K562 (cell line): Measurements from ENCODE around the gene MSH4. TPM values are rescaled to one million over a fixed set of nuclear protein-coding genes. Genes with fewer than 3 reads are reported as not detected.
A peak's percentile ranks its signal among the peaks of the same experiment; 100 is the strongest.

Experiments used
- AFF4 ChIP-seq: sonication (generic); formaldehyde crosslinking; IDR thresholded peaks from 2 replicates; pipeline ENCODE4 v1.8.0; 2023; ENCODE audit warnings: mild to moderate bottlenecking, missing genetic modification reagents
- MGA ChIP-seq: fragments of 450-650 bp; IDR thresholded peaks from 2 replicates; pipeline ENCODE4 v1.6.1; 2016; ENCODE audit warnings: mild to moderate bottlenecking, moderate library complexity
- MLLT1 ChIP-seq, 2 experiments: fragments of 450-650 bp; IDR thresholded peaks; 2 replicates each; pipeline ENCODE4 v1.6.1; 2016
- NCOA1 ChIP-seq: fragments of 450-650 bp; IDR thresholded peaks from 2 replicates; pipeline ENCODE4 v1.6.1; 2016; ENCODE audit warnings: low read depth
- NFXL1 ChIP-seq: fragments of 450-650 bp; formaldehyde crosslinking; IDR thresholded peaks from 2 replicates; pipeline ENCODE4 v1.4.0; 2021; ENCODE audit warnings: mild to moderate bottlenecking
- POLR2AphosphoS5 ChIP-seq: IDR thresholded peaks from 2 replicates; pipeline ENCODE4 v1.6.1; 2011; ENCODE audit warnings: mild to moderate bottlenecking, low read depth, low read length, moderate library complexity; ENCODE audit not compliant: control insufficient read depth, insufficient read depth
- POLR2G ChIP-seq: fragments of 200-400 bp; formaldehyde crosslinking; IDR thresholded peaks from 2 replicates; pipeline ENCODE4 v1.6.1; 2017; ENCODE audit warnings: low read depth, mild to moderate bottlenecking, antibody characterized with exemption, low read length, moderate library complexity
- SAP30 ChIP-seq: fragments of 200-600 bp; sonication (generic); IDR thresholded peaks from 2 replicates; pipeline ENCODE4 v1.6.1; 2012; ENCODE audit warnings: borderline replicate concordance, low read depth, mild to moderate bottlenecking, moderate library complexity, low read length, control low read depth, inconsistent platforms; ENCODE audit not compliant: insufficient read depth, poor library complexity, severe bottlenecking
- polyA plus RNA-seq, 8 experiments: library from polyadenylated mRNA; depleted of rRNA in 4 of 8; stranded (reverse) in 5 of 8; unstranded in 3 of 8; fragments of >200 nt; fragmentation: Nextera tagmentation in 2 of 8; fragmentation: Illumina TruSeq in 1 of 8; extraction: Ambion mirVana in 2 of 8; extraction: Trizol in 1 of 8; gene quantifications; 2 replicates each; pipeline versions ENCODE4 v1.2.1 to v1.2.3, GENCODE V29; 2011 to 2014; ENCODE audit warnings: inconsistent platforms in 1 of 8, missing spikeins in 1 of 8
- total RNA-seq, 7 experiments: library from RNA; depleted of rRNA in 6 of 7; stranded (reverse); fragments of >200 nt in 6 of 7; fragmentation: Illumina TruSeq in 2 of 7; extraction: Trizol in 2 of 7; gene quantifications; 2 replicates each; pipeline versions ENCODE4 v1.2.1 to v1.2.3, GENCODE V29; 2011 to 2021; ENCODE audit warnings: low replicate concordance in 1 of 7

The MSH4 gene
- total and polyA plus RNA-seq, 9 of the 15 experiments (the other 6 are each of a cell fraction or from before 2014, with no cell fraction given) = 0.04 to 0.18 (median 0.12) TPM; not detected in 4

GRCh38 chr1:75786901-75787493, 9.7 kb upstream of the MSH4 start (continued):
- TF ChIP-seq MLLT1 (IDR thresholded peaks at IDR 0.05) (peak; percentile 80 to 83; a peak in 2 of 4 replicates), MGA (no peak), NFXL1 (no peak), POLR2G (peak; percentile 33; the same call in 1 of the 2 replicates), SAP30 (no peak), NCOA1 (no peak), POLR2AphosphoS5 (peak; percentile 24; the same call in 1 of the 2 replicates), AFF4 (CRISPR knock-in tag) (peak; percentile 34; the same call in 1 of the 2 replicates)
